Naive B cell (primary cell): Measurements from ENCODE around the gene NIPAL4. TPM values are rescaled to one million over a fixed set of nuclear protein-coding genes. Genes with fewer than 3 reads are reported as not detected.
A peak's percentile ranks its signal among the peaks of the same experiment; 100 is the strongest.
"Not testable (repeated sequence)": the region's sequence is repeated elsewhere in the genome, so short reads cannot be mapped to it uniquely, and the experiment has no call there.

Source experiments
- ATAC-seq, 2 donors: fragments of 150-1000 bp; cut with Tn5 transposase; 2 replicates each; pipeline ENCODE4 v1.10.0; 2021; ENCODE audit warnings: low read depth in 2 of 2, mild to moderate bottlenecking in 2 of 2, moderate library complexity in 2 of 2
- DNase-seq: peaks from one replicate; pipeline ENCODE4 v3.0.0; 2022
- H3K27ac Mint-ChIP-seq, 6 donors: one replicate each; pipeline ENCODE4 v1.8.0; 2020 to 2022; ENCODE audit warnings: mild to moderate bottlenecking in 6 of 6, mixed read lengths in 6 of 6, moderate library complexity in 5 of 6, inconsistent platforms in 2 of 6
- H3K27me3 Mint-ChIP-seq, 3 donors: one replicate each; pipeline ENCODE4 v1.8.0; 2021 to 2022; ENCODE audit warnings: mixed read lengths in 3 of 3, mild to moderate bottlenecking in 1 of 3
- H3K36me3 Mint-ChIP-seq, 2 donors: one replicate each; pipeline ENCODE4 v1.8.0; 2020 to 2022; ENCODE audit warnings: mixed read lengths in 2 of 2, inconsistent platforms in 1 of 2, mild to moderate bottlenecking in 1 of 2
- H3K4me1 Mint-ChIP-seq, 3 donors: one replicate each; pipeline ENCODE4 v1.8.0; 2020 to 2022; ENCODE audit warnings: mixed read lengths in 3 of 3, inconsistent platforms in 1 of 3, mild to moderate bottlenecking in 1 of 3, moderate library complexity in 1 of 3
- H3K4me3 Mint-ChIP-seq, 8 donors: one replicate each; pipeline ENCODE4 v1.8.0; 2020 to 2022; ENCODE audit warnings: mild to moderate bottlenecking in 8 of 8, mixed read lengths in 8 of 8, moderate library complexity in 8 of 8, inconsistent platforms in 2 of 8
- H3K9me3 Mint-ChIP-seq, 7 donors: one replicate each; pipeline ENCODE4 v1.8.0; 2020 to 2022; ENCODE audit warnings: mixed read lengths in 7 of 7, mild to moderate bottlenecking in 5 of 7, inconsistent platforms in 2 of 7, moderate library complexity in 1 of 7
- polyA plus RNA-seq, 6 donors: library from polyadenylated mRNA; unstranded; fragments of 300-500 nt; fragmentation: Illumina TruSeq; gene quantifications; one replicate each; pipeline ENCODE4 v1.2.3, GENCODE V29; 2021; ENCODE audit warnings: low read depth in 6 of 6

Gene NIPAL4
- polyA plus RNA-seq = 10 to 100 TPM in 3 of 6 donors, 1 to 10 TPM in 3; 3.5 to 15.7 (median 10.3) TPM

- peaks cover 43 to 78% (median 77%) of the 10 kb centered on the region in 3 donors for H3K4me1 Mint-ChIP-seq
- ATAC-seq = peak; percentile 60 to 68
- no peaks in the 10 kb centered on the region for H3K9me3 Mint-ChIP-seq
- H3K4me3 Mint-ChIP-seq = peak within 1 kb of the TSS; percentile 76 to 96 (median 90)
- peak within 1 kb of the TSS; percentile 57 to 95 (median 90) for H3K27ac Mint-ChIP-seq
- no peaks in the 10 kb centered on the region for H3K27me3 Mint-ChIP-seq
- H3K36me3 Mint-ChIP-seq = peaks cover 10 to 12% of the 10 kb centered on the region in 2 donors
- DNase-seq = peak; percentile 46
Measured at GRCh38 chr5:157459715-157460599, at the start of gene NIPAL4. Gene NIPAL4 (plus strand): TSS chr5:157460213. CDS start chr5:157460321, 108 bp downstream.

GRCh38 chr5:157415838-157416237 is 44.2 kb upstream of the NIPAL4 start:
- no peaks in the 10 kb centered on the region for H3K36me3 Mint-ChIP-seq
- ATAC-seq (no peak), DNase-seq (no peak)
- no peak overlapping the region for H3K4me3 Mint-ChIP-seq
- peaks cover 0 to 9% (median 7%) of the 10 kb centered on the region in 3 donors for H3K4me1 Mint-ChIP-seq
- no peak overlapping the region for H3K27ac Mint-ChIP-seq
- H3K27me3 Mint-ChIP-seq = peaks cover 0 to 6% (median 0%) of the 10 kb centered on the region in 3 donors
- H3K9me3 Mint-ChIP-seq = peaks cover 4 to 23% (median 14%) of the 10 kb centered on the region in 7 donors

GRCh38 chr5:157419521-157419920 is 40.5 kb upstream of the NIPAL4 start:
- not testable (repeated sequence) for H3K27me3 Mint-ChIP-seq, H3K4me1 Mint-ChIP-seq, ATAC-seq, H3K27ac Mint-ChIP-seq, DNase-seq, H3K36me3 Mint-ChIP-seq, H3K4me3 Mint-ChIP-seq
- H3K9me3 Mint-ChIP-seq = peaks cover 4 to 12% (median 7%) of the 10 kb centered on the region in 7 donors

GRCh38 chr5:157429920-157430319 is 30.1 kb upstream of the NIPAL4 start:
- H3K27ac Mint-ChIP-seq, H3K36me3 Mint-ChIP-seq, ATAC-seq, DNase-seq, H3K4me3 Mint-ChIP-seq, H3K27me3 Mint-ChIP-seq: not testable (repeated sequence)
- H3K4me1 Mint-ChIP-seq = peaks cover 13 to 20% (median 16%) of the 10 kb centered on the region in 3 donors
- peaks cover 0 to 15% (median 1%) of the 10 kb centered on the region in 7 donors for H3K9me3 Mint-ChIP-seq

GRCh38 chr5:157431544-157432200 is 28.3 kb upstream of the NIPAL4 start:
- peaks cover 12 to 17% of the 10 kb centered on the region in 2 donors for H3K36me3 Mint-ChIP-seq
- H3K27ac Mint-ChIP-seq = peak overlapping the region; percentile 26 to 94 (median 76)
- peaks cover 0 to 8% (median 0%) of the 10 kb centered on the region in 3 donors for H3K27me3 Mint-ChIP-seq
- peaks cover 0 to 16% (median 5%) of the 10 kb centered on the region in 7 donors for H3K9me3 Mint-ChIP-seq
- H3K4me1 Mint-ChIP-seq = peaks cover 13 to 25% (median 24%) of the 10 kb centered on the region in 3 donors
- ATAC-seq (peak; percentile 99 to 100), DNase-seq (peak; percentile 65)
- H3K4me3 Mint-ChIP-seq = peak overlapping the region in 4 of 8 donors; percentile 48 to 73 (median 60)

GRCh38 chr5:157434096-157434495 is 25.9 kb upstream of the NIPAL4 start:
- DNase-seq (no peak), ATAC-seq (no peak)
- Mint-ChIP-seq H3K27me3 (no peaks in the 10 kb centered on the region), H3K27ac (no peak overlapping the region), H3K36me3 (peaks cover 12 to 17% of the 10 kb centered on the region in 2 donors), H3K4me3 (no peak overlapping the region), H3K4me1 (peaks cover 13 to 24% (median 21%) of the 10 kb centered on the region in 3 donors), H3K9me3 (peaks cover 0 to 15% (median 5%) of the 10 kb centered on the region in 7 donors)

- no peak overlapping the region for H3K4me3 Mint-ChIP-seq
- ATAC-seq (no peak), DNase-seq (no peak)
- peak overlapping the region in 1 of 6 donors; percentile 68 for H3K27ac Mint-ChIP-seq
- H3K4me1 Mint-ChIP-seq = peaks cover 0 to 10% (median 0%) of the 10 kb centered on the region in 3 donors
- no peaks in the 10 kb centered on the region for H3K36me3 Mint-ChIP-seq
- H3K27me3 Mint-ChIP-seq = no peaks in the 10 kb centered on the region
- H3K9me3 Mint-ChIP-seq = no peaks in the 10 kb centered on the region
Measured at GRCh38 chr5:157443041-157443549, 16.9 kb upstream of the NIPAL4 start.

- no peak overlapping the region for H3K4me3 Mint-ChIP-seq
Measured at GRCh38 chr5:157444224-157444623, 15.8 kb upstream of the NIPAL4 start.

GRCh38 chr5:157445745-157446411 is 14.1 kb upstream of the NIPAL4 start:
- no peak for ATAC-seq
- H3K9me3 Mint-ChIP-seq = no peaks in the 10 kb centered on the region
- no peak overlapping the region for H3K27ac Mint-ChIP-seq
- H3K27me3 Mint-ChIP-seq = no peaks in the 10 kb centered on the region
- no peak for DNase-seq
- H3K4me1 Mint-ChIP-seq = peaks cover 0 to 10% (median 0%) of the 10 kb centered on the region in 3 donors
- no peak overlapping the region for H3K4me3 Mint-ChIP-seq
- H3K36me3 Mint-ChIP-seq = peaks cover 0 to 5% of the 10 kb centered on the region in 2 donors

More at GRCh38 chr5:157444224-157444623, 15.8 kb upstream of the NIPAL4 start:
- DNase-seq = no peak
- no peak for ATAC-seq
- Mint-ChIP-seq H3K4me1 (peaks cover 0 to 10% (median 0%) of the 10 kb centered on the region in 3 donors), H3K27me3 (no peaks in the 10 kb centered on the region), H3K36me3 (peaks cover 0 to 5% of the 10 kb centered on the region in 2 donors), H3K27ac (peak overlapping the region in 3 of 6 donors; percentile 29 to 55 (median 43)), H3K9me3 (no peaks in the 10 kb centered on the region)

GRCh38 chr5:157446412-157446935 is 13.5 kb upstream of the NIPAL4 start:
- ATAC-seq (no peak), DNase-seq (no peak)
- no peaks in the 10 kb centered on the region for H3K9me3 Mint-ChIP-seq
- peak overlapping the region in 2 of 6 donors; percentile 16 to 32 for H3K27ac Mint-ChIP-seq
- peaks cover 0 to 5% of the 10 kb centered on the region in 2 donors for H3K36me3 Mint-ChIP-seq
- H3K27me3 Mint-ChIP-seq = no peaks in the 10 kb centered on the region
- H3K4me1 Mint-ChIP-seq = peaks cover 0 to 10% (median under 1%) of the 10 kb centered on the region in 3 donors
- H3K4me3 Mint-ChIP-seq = no peak overlapping the region

GRCh38 chr5:157447201-157447637 is 12.8 kb upstream of the NIPAL4 start:
- Mint-ChIP-seq H3K9me3 (no peaks in the 10 kb centered on the region), H3K27ac (no peak overlapping the region), H3K4me1 (peaks cover 3 to 15% (median 4%) of the 10 kb centered on the region in 3 donors), H3K27me3 (no peaks in the 10 kb centered on the region), H3K4me3 (no peak overlapping the region), H3K36me3 (peaks cover 0 to 5% of the 10 kb centered on the region in 2 donors)
- DNase-seq (no peak), ATAC-seq (no peak)

- H3K27ac Mint-ChIP-seq = peak overlapping the region in 1 of 6 donors; percentile 10
Measured at GRCh38 chr5:157449011-157449723, 10.8 kb upstream of the NIPAL4 start.

More at GRCh38 chr5:157449011-157449723, 10.8 kb upstream of the NIPAL4 start:
- Mint-ChIP-seq H3K27me3 (no peaks in the 10 kb centered on the region), H3K36me3 (peaks cover 0 to 5% of the 10 kb centered on the region in 2 donors), H3K4me1 (peaks cover 3 to 8% (median 7%) of the 10 kb centered on the region in 3 donors), H3K4me3 (no peak overlapping the region), H3K9me3 (no peaks in the 10 kb centered on the region)
- DNase-seq (no peak), ATAC-seq (no peak)
